Keratinocyte (primary cell): ENCODE data around the gene GRB10.

ENCODE experiments used
- EZH2 ChIP-seq: IDR thresholded peaks from one replicate; pipeline ENCODE4 v1.6.1; 2012; ENCODE audit warnings: inconsistent platforms, mild to moderate bottlenecking, low read length, moderate library complexity
- TF ChIP-seq, protein P1 (sequence below), 3 experiments: IDR thresholded peaks in 1 of 3; conservative IDR thresholded peaks in 1 of 3; optimal IDR thresholded peaks in 1 of 3; 2 replicates in 2 of 3; 3 replicates in 1 of 3; pipeline versions ENCODE3 to v1.5.1; 2011; ENCODE audit warnings: low read length in 3 of 3, mild to moderate bottlenecking in 3 of 3, moderate library complexity in 2 of 3, control low read depth in 1 of 3, inconsistent platforms in 1 of 3; ENCODE audit not compliant: insufficient read depth in 2 of 3; ENCODE audit errors: extremely low read depth in 1 of 3

DNA sequence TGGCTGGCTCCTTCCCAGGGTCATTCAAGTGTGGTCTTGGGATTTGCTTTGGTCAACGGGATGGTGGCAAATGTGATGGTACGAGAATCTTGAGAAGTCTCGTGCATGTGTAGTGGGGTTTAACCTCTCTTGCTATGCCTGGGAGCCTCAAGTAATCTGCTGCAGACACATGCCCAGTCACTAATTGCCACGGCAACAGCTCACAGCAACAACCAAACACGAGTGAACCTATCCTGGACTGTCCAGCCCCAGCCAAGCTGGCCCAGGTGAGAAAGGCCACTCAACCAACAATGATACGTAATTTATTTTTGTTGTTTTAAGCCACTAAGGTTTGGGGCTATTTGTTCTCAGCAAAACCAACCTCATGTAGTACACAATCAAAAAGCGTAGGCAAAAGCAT, 179.4 kb downstream of the GRB10 start:
- TF ChIP-seq, protein P1, sequence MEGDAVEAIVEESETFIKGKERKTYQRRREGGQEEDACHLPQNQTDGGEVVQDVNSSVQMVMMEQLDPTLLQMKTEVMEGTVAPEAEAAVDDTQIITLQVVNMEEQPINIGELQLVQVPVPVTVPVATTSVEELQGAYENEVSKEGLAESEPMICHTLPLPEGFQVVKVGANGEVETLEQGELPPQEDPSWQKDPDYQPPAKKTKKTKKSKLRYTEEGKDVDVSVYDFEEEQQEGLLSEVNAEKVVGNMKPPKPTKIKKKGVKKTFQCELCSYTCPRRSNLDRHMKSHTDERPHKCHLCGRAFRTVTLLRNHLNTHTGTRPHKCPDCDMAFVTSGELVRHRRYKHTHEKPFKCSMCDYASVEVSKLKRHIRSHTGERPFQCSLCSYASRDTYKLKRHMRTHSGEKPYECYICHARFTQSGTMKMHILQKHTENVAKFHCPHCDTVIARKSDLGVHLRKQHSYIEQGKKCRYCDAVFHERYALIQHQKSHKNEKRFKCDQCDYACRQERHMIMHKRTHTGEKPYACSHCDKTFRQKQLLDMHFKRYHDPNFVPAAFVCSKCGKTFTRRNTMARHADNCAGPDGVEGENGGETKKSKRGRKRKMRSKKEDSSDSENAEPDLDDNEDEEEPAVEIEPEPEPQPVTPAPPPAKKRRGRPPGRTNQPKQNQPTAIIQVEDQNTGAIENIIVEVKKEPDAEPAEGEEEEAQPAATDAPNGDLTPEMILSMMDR (optimal IDR thresholded peaks at IDR 0.05 in 1 of 3, IDR thresholded peaks at IDR 0.05 in 1 of 3, conservative IDR thresholded peaks at IDR 0.05 in 1 of 3; ENCODE audit: extremely low read depth in 1 of 3, insufficient read depth in 2 of 3, low read length in 3 of 3), result no peak
- TF ChIP-seq EZH2, result no peak
